Activated T-cell treated with anti-CD3 and anti-CD28 coated beads, Interleukin-2, amount 50 U/mL, for 4 hours (primary cell): ENCODE data around the gene WDR13. TPM values are rescaled to one million over a fixed set of nuclear protein-coding genes. Genes with fewer than 3 reads are reported as not detected.
A peak's percentile ranks its signal among the peaks of the same experiment; 100 is the strongest.
"Not testable (repeated sequence)": the region's sequence is repeated elsewhere in the genome, so short reads cannot be mapped to it uniquely, and the experiment has no call there.

Source experiments
- ATAC-seq, 2 donors: fragments of 200-7000 bp; cut with Tn5 transposase; one replicate each; pipeline ENCODE4 v1.10.0; 2021
- DNase-seq: peaks from one replicate; pipeline ENCODE4 v3.0.0-alpha.2; 2020
- H3K27me3 Mint-ChIP-seq: one replicate; pipeline ENCODE4 v1.8.0; 2021; ENCODE audit warnings: low read depth, mixed read lengths
- H3K36me3 Mint-ChIP-seq: one replicate; pipeline ENCODE4 v1.8.0; 2022; ENCODE audit warnings: mixed read lengths; ENCODE audit not compliant: insufficient read depth
- H3K4me1 Mint-ChIP-seq: one replicate; pipeline ENCODE4 v1.8.0; 2021; ENCODE audit warnings: low read depth, mixed read lengths
- H3K4me3 Mint-ChIP-seq: one replicate; pipeline ENCODE4 v1.8.0; 2021; ENCODE audit warnings: mild to moderate bottlenecking, moderate library complexity, mixed read lengths
- H3K9me3 Mint-ChIP-seq: one replicate; pipeline ENCODE4 v1.8.0; 2021; ENCODE audit warnings: mixed read lengths
- total RNA-seq, 3 donors: library from RNA; stranded (reverse); gene quantifications; one replicate each; pipeline ENCODE4 v1.2.1, GENCODE V29; 2021

WDR13 gene
- total RNA-seq, result 10 to 100 TPM; 36.4 to 49.5 (median 36.9) TPM

DNA sequence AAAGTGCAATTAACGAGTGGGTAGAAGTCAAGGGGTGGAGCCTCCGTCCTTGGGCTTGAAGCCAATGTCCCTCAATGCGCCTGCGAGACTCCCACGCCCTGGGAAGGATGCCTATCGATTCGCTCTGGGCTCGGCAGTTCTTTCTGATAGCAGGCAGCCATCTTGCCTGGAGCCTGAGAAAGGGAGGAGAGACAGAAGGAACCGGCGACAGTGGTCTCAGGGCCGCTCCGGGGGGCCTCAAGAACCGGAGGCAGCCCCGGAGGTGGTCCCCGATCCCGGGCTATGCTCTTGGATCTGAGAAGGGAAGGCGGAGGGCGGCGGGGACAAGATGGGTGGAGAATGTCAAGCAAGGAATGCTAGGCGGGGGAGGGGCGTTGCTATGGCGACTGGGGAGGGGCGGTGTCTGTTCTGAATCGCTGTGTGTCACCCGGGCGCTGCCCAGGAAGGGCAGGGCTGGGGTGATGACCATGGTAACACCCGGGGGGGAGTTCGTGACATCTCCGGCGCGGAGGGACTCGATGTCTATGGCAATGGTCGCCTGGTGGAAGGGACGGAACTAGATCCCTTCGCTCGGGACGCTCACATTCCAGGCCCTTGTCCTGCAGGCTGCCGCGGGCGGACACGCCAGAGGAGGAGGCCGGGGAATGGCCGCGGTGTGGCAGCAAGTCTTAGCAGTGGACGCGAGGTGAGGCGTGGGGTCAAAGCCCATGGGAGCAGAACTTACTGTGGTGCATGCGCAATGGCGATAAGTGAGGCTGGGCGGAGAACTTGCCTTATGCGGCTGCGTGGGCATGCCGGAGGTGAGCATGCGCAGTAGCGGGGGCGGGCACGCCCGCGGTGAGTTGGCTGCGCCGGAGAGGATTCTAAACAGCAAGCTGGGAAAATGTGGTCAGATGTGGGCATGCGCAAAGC is at the start of gene WDR13:
WDR13 (plus strand) TSS at position 140 of the 912 bp plus-strand sequence; CDS start at position 645, 505 bp downstream.
- no peaks in the 10 kb centered on the region for H3K36me3 Mint-ChIP-seq
- H3K4me3 Mint-ChIP-seq, result peak within 1 kb of the TSS; percentile 96
- H3K9me3 Mint-ChIP-seq, result no peaks in the 10 kb centered on the region
- no peaks in the 10 kb centered on the region for H3K27me3 Mint-ChIP-seq
- H3K4me1 Mint-ChIP-seq, result peaks cover 10% of the 10 kb centered on the region
- ATAC-seq, result peak; percentile 91 to 94
- DNase-seq, result peak; percentile 88

DNA sequence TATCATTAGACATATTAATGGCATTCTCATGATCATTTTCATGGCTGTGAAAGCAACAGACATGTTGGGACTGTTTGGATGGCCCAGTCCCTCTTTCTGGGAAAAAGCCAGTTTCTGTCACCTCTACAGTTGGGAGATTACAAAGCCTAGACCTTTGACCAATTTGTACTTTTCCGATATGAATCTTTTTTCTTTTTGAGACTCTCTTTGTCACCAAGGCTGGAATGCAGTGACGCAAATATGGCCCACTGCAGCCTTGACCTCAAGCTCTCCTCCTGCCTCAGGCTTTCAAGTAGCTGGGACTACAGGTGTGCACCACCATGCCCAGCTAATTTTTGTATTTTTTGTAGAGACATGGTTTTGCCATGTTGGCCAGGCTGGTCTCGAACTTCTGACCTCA is 48.4 kb upstream of the WDR13 start:
- ATAC-seq, result no peak
- Mint-ChIP-seq H3K4me3 (no peak overlapping the region), H3K36me3 (peaks cover 14% of the 10 kb centered on the region), H3K9me3 (no peaks in the 10 kb centered on the region), H3K4me1 (peaks cover 2% of the 10 kb centered on the region), H3K27me3 (no peaks in the 10 kb centered on the region)
- no peak for DNase-seq

DNA sequence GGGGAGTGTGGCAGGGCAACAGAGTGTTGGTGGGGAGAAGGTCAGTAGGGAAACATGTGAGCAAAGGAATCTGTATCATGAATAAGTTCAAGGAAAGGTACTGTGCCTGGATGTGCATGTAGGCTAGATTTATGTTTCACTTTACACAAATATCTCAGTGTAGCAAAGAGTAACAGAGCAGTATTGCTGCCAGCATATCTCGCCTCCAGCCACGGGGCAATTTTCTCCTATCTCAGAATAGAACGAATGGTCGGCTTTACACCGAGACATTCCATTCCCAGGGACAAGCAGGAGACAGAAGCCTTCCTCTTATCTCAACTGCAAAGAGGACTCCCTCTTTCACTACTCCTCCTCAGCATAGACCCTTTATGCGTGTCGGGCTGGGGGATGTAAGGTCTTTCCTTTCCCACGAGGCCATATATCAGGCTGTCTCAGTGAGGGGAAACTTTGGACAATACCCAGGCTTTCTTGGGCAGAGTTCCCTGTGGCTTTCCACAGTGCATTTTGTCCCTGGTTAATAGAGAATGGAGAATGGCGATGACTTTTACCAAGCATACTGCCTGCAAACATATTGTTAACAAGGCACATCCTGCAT is 41.5 kb upstream of the WDR13 start:
- not testable (repeated sequence) for H3K4me1 Mint-ChIP-seq, H3K9me3 Mint-ChIP-seq

DNA sequence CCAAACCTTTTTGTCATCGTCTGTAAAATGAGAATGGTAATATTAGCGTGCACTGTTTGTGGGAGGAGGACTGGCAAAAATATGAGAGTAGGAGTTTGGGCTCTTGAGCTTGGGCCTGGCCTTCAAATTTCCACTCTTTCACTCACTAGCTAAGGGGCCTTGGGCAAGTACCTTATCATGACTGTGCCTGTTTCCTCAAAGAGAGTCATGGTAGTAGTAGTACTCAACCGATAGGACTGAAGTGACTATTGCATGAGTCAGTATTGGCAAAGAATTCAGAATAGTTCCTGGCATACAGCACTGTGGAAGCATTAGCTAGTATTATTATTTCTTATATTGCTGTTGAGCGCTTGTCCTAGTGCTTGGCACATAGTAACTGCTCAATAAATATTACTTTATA is 39.0 kb upstream of the WDR13 start:
- H3K27me3 Mint-ChIP-seq, result no peaks in the 10 kb centered on the region
- peaks cover 2% of the 10 kb centered on the region for H3K4me1 Mint-ChIP-seq
- ATAC-seq, result peak; percentile 89 to 91
- DNase-seq, result no peak
- H3K4me3 Mint-ChIP-seq, result no peak overlapping the region
- peaks cover 9% of the 10 kb centered on the region for H3K36me3 Mint-ChIP-seq
- H3K9me3 Mint-ChIP-seq, result no peaks in the 10 kb centered on the region

More for the DNA sequence above, 41.5 kb upstream of the WDR13 start:
- DNase-seq, H3K4me3 Mint-ChIP-seq, H3K36me3 Mint-ChIP-seq, ATAC-seq, H3K27me3 Mint-ChIP-seq: not testable (repeated sequence)

DNA sequence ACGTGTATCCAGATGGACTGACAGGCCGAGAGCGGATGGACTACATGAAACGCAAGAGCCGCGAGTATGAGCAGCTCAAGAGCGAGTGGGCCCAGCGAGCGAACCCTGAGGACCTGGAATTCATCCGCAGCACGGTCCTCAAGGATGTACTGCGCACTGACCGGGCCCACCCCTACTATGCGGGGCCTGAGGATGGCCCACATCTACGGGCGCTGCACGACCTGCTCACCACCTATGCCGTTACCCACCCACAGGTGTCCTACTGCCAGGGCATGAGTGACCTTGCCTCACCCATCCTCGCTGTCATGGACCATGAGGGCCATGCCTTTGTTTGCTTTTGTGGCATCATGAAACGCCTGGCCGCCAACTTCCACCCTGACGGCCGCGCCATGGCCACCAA is 37.7 kb upstream of the WDR13 start:
- DNase-seq, result no peak
- H3K36me3 Mint-ChIP-seq, result peaks cover 7% of the 10 kb centered on the region
- no peaks in the 10 kb centered on the region for H3K27me3 Mint-ChIP-seq
- H3K9me3 Mint-ChIP-seq, result no peaks in the 10 kb centered on the region
- no peak for ATAC-seq
- H3K4me3 Mint-ChIP-seq, result no peak overlapping the region
- H3K4me1 Mint-ChIP-seq, result peaks cover 2% of the 10 kb centered on the region

DNA sequence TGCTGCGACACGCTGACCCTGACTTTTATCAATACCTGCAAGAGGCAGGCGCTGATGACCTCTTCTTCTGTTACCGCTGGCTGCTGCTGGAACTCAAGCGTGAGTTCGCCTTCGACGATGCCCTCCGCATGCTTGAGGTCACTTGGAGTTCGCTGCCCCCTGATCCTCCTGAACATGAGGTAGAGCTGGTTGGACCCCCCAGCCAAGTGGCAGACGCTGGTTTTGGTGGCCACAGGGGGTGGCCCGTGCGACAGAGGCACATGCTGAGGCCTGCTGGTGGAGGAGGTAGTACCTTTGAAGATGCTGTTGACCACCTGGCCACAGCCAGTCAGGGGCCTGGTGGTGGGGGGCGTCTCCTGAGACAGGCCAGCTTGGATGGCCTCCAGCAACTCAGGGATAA is 37.2 kb upstream of the WDR13 start:
- no peaks in the 10 kb centered on the region for H3K27me3 Mint-ChIP-seq
- no peaks in the 10 kb centered on the region for H3K9me3 Mint-ChIP-seq
- no peak for DNase-seq
- no peak overlapping the region for H3K4me3 Mint-ChIP-seq
- peaks cover 4% of the 10 kb centered on the region for H3K36me3 Mint-ChIP-seq
- no peak for ATAC-seq
- peaks cover 2% of the 10 kb centered on the region for H3K4me1 Mint-ChIP-seq

DNA sequence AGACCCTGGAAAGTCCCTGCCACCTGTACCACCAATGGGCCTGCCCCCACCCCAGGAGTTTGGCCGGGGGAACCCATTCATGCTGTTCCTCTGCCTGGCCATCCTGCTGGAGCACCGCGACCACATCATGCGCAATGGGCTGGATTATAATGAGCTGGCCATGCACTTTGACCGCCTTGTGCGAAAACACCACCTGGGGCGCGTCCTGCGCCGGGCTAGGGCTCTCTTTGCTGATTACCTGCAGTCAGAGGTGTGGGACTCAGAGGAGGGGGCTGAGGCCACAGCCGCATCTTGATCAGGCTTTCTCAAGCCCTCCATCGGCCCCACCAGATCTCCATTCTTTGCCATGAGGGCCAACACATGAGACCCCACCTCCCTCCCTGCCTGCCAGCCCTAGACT is 36.6 kb upstream of the WDR13 start:
- H3K36me3 Mint-ChIP-seq, result peaks cover 2% of the 10 kb centered on the region

DNA sequence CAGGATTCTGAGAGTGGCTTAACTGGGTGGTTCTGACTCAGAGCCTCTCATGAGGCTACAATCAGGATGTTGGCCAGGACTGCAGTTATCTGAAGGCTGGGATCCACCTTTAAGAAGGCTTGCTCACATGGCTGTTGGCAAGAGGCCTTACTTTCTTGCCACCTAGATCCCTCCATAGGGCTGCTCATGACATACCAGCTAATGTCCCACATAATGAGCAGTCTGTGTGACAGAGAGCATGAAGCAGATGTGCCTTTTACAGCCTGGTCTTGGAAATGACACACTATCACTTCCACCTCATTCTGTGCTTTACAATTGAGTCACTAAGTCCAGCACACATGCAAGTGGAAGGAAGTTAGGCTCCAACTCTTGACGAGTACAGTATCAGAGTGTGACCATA is 27.3 kb upstream of the WDR13 start:
- DNase-seq (no peak), ATAC-seq (peak; percentile 16 to 19)
- Mint-ChIP-seq H3K4me1 (peaks cover 8% of the 10 kb centered on the region), H3K9me3 (no peaks in the 10 kb centered on the region), H3K27me3 (no peaks in the 10 kb centered on the region), H3K36me3 (peaks cover 2% of the 10 kb centered on the region), H3K4me3 (no peak overlapping the region)

More for the DNA sequence above, 36.6 kb upstream of the WDR13 start:
- peaks cover 2% of the 10 kb centered on the region for H3K4me1 Mint-ChIP-seq
- H3K9me3 Mint-ChIP-seq, result no peaks in the 10 kb centered on the region
- no peak for DNase-seq
- no peak overlapping the region for H3K4me3 Mint-ChIP-seq
- ATAC-seq, result no peak
- no peaks in the 10 kb centered on the region for H3K27me3 Mint-ChIP-seq

DNA sequence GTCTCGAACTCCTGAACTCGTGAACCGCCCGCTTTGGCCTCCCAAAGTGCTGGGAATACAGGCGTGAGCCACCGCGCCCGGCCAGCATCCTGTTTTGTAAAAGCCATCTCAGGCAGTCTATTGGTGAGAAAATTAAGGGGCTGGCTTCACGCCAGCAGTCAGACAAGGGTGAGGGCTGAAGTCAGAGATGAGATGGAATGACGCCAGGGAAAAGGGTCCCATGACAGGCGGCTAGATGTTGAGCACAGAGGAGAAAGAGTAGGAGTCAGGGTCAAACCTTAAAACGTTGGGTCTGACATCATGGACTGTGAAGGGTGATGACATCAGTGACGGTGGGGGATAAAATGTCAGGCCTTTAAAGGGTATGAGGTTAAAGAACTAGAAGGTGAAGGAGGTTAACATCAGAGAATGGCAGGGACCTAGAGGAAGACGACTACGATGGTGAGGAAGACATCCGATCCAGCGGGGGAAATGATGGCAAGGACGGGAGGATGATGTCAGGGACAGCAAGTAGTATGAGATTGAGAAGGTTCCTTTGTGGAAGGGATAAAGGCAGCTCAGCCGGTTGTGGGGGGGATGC is 23.5 kb upstream of the WDR13 start:
- Mint-ChIP-seq H3K4me3 (peak overlapping the region; percentile 99), H3K4me1 (peaks cover 17% of the 10 kb centered on the region), H3K36me3 (peaks cover 22% of the 10 kb centered on the region), H3K9me3 (no peaks in the 10 kb centered on the region), H3K27me3 (no peaks in the 10 kb centered on the region)
- ATAC-seq (no peak), DNase-seq (no peak)

DNA sequence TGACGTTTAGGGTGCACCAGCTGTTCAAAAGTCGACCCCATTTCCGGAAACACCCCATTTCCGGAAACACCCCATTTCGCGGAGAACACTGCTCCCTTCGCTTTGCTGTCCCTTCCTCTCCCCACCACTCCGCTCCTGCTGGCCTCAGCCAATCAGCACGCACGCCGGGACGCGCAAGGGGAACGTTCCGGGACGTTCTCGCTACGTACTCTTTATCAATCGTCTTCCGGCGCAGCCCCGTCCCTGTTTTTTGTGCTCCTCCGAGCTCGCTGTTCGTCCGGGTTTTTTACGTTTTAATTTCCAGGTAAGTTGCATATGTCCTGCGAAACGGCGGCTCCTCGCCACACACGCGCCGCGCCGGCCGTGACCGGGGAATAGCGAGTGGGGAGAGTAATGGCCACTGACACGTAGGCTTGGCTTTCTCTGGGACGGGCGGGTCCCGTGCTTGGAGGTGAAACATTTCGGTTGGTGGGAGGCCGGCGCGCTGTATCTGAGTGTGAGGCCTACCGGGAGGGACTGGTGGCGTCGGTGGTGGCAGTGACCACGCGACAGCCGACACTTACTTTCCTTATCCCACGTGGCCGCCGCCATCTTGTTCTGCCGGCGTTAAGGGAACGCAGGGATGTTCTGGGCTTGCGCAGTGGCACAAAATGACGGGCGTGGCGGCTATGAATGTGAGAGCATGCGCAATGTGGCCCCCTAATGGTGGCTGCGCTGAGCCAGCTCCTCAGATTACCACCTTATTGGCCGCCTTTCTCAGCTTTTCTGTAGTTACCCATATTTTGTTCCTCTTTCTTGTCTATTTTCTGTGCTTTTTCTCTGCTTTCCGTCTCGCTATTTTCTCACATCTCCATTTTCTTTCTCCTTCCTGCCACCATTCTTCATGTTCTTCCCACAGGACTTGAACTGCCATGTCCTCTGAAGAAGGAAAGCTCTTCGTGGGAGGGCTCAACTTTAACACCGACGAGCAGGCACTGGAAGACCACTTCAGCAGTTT is 22.7 kb upstream of the WDR13 start, which contains the start of gene RBM3:
RBM3 (plus strand) TSS at position 215 of the 997 bp plus-strand sequence; CDS start at position 912, 697 bp downstream.
- peaks cover 25% of the 10 kb centered on the region for H3K36me3 Mint-ChIP-seq
- no peaks in the 10 kb centered on the region for H3K9me3 Mint-ChIP-seq
- ATAC-seq (peak; percentile 91 to 93), DNase-seq (peak; percentile 88)
- H3K4me3 Mint-ChIP-seq, result peak within 1 kb of the TSS; percentile 99
- peaks cover 19% of the 10 kb centered on the region for H3K4me1 Mint-ChIP-seq
- no peaks in the 10 kb centered on the region for H3K27me3 Mint-ChIP-seq

DNA sequence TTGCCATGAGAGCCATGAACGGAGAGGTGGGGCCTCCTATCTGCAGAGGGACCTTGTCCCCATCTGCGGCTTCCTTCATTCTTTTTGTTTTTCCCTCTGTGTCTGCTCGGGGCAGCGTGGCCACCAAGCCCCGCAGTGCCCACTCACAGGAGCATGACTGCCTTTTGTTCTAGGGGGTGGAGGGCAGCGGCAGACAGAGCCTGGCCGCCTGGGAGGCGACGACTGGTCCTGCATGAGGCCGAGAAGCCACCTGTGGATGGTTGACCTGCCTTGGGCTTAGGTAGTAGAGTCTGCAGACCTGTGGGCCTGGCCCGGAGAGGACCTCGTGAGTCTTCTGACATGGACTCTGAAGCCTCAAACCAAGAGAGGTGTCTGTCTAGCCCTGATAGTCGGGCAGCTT is 21.6 kb upstream of the WDR13 start:
- peaks cover 19% of the 10 kb centered on the region for H3K4me1 Mint-ChIP-seq
- H3K36me3 Mint-ChIP-seq, result peaks cover 29% of the 10 kb centered on the region
- DNase-seq, result no peak
- ATAC-seq, result no peak
- peak overlapping the region; percentile 99 for H3K4me3 Mint-ChIP-seq
- no peaks in the 10 kb centered on the region for H3K9me3 Mint-ChIP-seq
- no peaks in the 10 kb centered on the region for H3K27me3 Mint-ChIP-seq

DNA sequence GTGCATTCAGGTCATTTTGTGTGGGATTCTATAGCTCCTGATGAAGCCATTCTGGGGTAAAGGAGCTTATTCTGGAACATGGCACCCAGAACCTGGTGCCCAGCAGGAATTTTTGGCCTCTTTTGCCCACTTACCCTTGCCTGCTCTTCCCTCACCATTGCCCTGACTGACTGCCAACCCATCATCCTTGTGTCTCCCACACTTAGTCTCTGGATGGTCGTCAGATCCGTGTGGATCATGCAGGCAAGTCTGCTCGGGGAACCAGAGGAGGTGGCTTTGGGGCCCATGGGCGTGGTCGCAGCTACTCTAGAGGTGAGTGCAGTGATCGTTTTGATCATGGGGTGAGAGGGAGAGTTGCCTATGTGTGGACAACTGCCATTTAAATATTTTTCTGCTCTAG is 21.2 kb upstream of the WDR13 start:
- Mint-ChIP-seq H3K27me3 (no peaks in the 10 kb centered on the region), H3K4me3 (peak overlapping the region; percentile 99), H3K36me3 (peaks cover 29% of the 10 kb centered on the region), H3K9me3 (no peaks in the 10 kb centered on the region), H3K4me1 (peaks cover 19% of the 10 kb centered on the region)
- no peak for DNase-seq
- no peak for ATAC-seq

DNA sequence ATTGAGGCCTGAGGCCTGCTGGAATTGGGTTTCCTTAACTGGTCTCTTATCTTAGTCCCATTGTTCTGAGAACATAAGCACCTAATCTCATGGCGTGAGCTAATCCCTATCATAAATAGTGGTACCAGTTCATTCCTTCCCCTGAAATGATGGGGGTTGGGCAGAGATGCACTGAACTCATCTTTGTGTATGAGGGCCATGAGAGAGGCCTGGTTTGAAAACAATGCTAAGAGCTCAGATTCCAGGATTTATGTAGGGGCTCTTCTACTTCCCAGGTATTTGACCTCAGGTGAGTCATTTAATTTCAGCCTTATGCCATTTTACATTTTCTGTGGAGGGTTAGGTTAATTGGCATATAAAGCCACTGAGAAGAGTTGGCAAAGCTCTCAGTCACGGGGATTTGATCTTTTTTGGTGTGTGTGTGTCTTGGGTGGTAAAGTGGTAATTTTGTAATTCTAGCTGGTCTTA is 18.6 kb upstream of the WDR13 start:
- peaks cover 29% of the 10 kb centered on the region for H3K36me3 Mint-ChIP-seq
- DNase-seq (no peak), ATAC-seq (no peak)
- H3K9me3 Mint-ChIP-seq, result no peaks in the 10 kb centered on the region
- no peaks in the 10 kb centered on the region for H3K27me3 Mint-ChIP-seq
- H3K4me1 Mint-ChIP-seq, result peaks cover 17% of the 10 kb centered on the region
- H3K4me3 Mint-ChIP-seq, result no peak overlapping the region
